ENCODE measurements around the gene SF3B5.
"Not testable (repeated sequence)": the region's sequence is repeated elsewhere in the genome, so short reads cannot be mapped to it uniquely, and the experiment has no call there.

The SF3B5 gene

DNA sequence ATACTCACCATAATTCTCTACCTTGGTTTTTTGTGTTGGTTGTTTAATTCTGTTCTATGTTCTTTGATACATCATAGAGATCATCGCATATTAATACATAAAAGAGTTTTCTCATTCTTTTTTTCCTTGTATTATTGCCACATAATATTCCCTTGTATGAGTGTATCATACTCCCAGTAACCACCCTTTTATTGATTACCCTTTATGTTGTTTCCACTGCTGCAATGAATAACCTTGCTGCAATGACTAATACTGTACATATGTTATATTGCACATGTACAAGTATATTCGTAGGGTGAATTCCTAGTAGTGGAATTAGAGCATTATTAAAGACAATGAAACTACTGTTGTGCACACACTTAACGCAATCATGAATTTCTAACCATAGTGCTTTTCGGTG is 9.1 kb upstream of the SF3B5 start:
- DNase-seq: no peak

- no peak for DNase-seq
Observed at GRCh38 chr6:144103026-144103563, 7.7 kb upstream of the SF3B5 start.

DNA sequence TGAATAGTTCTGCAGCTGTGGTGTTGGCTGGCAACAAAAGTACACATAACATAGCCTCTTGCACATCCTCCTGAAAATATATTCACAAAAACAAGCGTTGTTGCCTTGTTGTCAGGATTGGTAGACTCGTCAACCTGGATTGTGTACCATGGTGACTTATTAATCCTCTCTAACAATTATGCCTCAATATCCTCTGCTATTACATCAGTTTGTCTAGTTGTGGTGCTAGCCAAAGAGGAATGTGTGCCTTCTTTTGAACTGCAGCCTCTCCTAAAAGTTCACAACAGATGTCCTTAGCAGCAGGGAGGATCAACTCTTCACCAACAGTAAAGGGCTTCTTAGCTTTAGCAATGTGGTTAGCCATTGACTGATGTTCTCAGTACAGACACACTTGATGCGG is 3.6 kb upstream of the SF3B5 start:
- no peak for DNase-seq

- DNase-seq: no peak
Observed at GRCh38 chr6:144094731-144095133, 641 bp downstream of the SF3B5 start.

- DNase-seq: no peak
Observed at GRCh38 chr6:144093658-144094057, 1.7 kb downstream of the SF3B5 start.

GRCh38 chr6:144093236-144093635 is 2.1 kb downstream of the SF3B5 start:
- DNase-seq: no peak

- DNase-seq: no peak
Observed at GRCh38 chr6:144090384-144090783, 5.0 kb downstream of the SF3B5 start.

DNA sequence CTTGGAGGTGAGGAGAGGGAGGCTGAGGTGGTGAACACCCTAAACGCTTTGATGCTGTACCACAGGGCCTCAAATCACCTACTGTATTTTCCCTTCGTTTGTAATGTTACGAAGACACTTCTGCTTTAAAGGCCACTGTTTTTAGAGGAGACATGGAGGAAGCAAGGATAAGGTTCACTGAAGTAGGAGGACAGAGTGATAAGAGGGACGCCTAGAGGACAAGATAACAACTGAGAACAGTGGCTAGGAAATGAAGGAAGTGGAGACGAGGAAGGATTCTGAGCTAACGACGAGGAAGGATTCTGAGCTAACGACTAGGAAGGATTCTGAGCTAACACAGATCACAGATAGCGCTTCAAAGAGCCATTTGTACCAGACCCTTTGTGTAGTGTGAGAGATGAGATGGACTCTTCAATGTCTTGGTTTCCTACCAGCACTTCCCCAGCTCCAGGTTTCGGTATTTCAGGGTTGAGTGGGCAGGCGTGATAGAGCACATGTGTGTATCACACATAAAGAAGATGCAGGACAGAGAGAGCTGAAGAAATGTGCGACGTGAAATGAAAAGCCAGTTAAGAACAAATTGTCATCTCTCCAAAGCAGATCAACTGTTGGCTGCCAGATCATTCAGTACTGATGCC is 7.5 kb downstream of the SF3B5 start:
- DNase-seq: peak; percentile 75

GRCh38 chr6:144086959-144087358 is 8.4 kb downstream of the SF3B5 start:
- no peak for DNase-seq

DNA sequence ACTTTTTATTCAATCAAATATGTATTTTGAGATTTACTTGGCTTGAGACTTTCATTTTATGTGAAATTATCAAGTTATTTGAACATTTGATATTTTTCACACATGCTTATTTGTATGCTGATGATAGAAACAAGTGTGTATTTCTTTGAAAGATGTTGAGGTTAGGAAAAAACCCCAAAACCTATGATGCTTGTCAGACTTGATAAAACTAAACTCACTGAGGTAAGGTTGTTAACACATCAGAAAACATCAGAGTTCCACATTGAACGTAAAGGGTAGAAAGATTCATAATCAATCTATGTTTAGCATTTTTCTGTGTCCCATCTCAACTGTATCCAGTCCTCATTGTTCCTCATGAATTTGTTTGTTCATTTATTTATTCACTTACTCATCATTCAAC is 12.2 kb downstream of the SF3B5 start:
- no peak for DNase-seq

DNA sequence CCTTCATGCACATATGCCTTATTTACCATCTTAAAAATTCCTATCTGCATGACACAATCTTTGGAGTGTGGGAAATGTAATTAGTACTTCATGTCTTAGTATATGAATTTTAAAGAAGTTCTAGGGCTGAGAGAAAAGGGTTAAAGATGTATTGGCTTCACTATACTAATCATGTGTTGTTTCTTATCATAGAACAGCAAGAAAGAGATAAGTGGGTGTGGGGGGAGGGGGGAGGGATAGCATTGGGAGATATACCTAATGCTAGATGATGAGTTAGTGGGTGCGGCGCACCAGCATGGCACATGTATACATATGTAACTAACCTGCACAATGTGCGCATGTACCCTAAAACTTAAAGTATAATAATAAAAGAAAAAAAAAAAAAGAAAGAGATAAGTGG is 13.0 kb downstream of the SF3B5 start:
- not testable (repeated sequence) for DNase-seq

GRCh38 chr6:144077871-144078270 is 17.5 kb downstream of the SF3B5 start:
- DNase-seq: no peak

DNA sequence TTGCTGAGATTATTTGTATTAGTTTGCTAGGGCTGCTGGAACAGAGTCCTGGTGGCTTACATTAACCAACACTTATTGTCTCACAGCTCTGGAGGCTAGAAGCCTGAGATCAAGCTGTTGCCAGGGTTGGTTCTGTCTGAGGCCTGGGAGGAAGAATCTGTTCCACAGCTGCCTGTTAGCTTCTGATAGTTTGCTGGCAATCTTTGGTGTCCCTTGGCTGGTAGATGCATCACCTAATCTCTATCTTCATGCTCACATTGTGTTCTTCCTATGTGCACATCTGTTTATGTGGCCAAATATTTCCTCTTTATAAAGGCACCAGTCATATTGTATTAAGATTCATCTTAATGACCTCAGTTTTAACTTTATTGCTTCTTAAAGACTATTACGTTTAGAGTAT is 19.5 kb downstream of the SF3B5 start:
- no peak for DNase-seq

- DNase-seq: no peak
Observed at GRCh38 chr6:144075187-144075586, 20.2 kb downstream of the SF3B5 start.

- DNase-seq: no peak
Observed at GRCh38 chr6:144073024-144073423, 22.3 kb downstream of the SF3B5 start.

DNA sequence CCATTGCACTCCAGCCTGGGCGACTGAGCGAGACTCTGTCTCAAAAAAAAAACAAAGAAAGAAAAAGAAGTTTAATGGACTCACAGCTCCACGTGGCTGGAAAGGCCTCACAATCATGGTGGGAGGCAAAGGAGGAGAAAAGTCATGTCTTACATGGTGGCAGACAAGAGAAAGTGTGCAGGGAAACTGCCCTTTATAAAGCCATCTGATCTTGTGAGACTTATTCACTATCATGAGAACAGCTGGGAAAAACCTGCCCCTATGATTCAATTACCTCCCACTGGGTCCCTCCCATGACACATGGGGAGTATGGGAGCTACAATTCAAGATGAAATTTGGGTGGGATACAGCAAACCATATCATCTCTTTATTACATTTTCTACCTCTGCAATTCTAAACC is 25.9 kb downstream of the SF3B5 start:
- DNase-seq: no peak

GRCh38 chr6:144068794-144069193 is 26.6 kb downstream of the SF3B5 start:
- no peak for DNase-seq

DNA sequence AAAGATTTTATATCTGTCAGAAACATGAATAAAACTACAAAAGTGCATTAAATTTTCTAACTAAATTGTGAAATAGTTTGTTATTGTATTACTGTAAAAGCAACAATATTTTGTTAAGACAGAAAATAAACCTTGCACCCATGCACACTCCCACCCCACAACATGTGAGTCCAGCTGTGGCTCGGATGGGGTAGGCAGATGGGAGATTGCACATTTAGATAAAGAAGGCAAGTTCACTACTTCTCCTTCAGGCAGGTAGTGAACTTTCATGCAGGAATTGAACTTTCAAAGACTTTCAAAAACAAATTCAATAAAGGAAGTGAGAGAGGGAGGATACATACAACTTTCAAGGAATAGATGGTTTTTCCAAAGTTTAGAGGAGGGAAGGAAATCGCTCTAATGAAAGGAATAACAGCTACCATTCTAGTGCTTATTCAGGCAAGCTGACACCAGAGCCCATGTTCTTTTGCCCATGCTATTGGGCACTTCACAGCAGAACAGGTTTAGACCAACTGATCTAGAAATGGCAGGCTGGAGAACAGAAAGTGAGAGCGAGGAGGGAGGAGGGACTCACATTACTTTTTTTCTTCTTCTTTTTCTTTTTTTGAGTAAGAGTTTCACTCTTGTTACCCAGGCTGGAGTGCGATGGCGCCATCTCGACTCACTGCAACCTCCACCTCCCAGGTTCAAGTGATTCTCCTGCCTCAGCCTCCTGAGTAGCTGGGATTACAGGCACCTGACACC is 28.5 kb downstream of the SF3B5 start:
- DNase-seq: peak; percentile 62

GRCh38 chr6:144066255-144066654 is 29.1 kb downstream of the SF3B5 start:
- no peak for DNase-seq

DNA sequence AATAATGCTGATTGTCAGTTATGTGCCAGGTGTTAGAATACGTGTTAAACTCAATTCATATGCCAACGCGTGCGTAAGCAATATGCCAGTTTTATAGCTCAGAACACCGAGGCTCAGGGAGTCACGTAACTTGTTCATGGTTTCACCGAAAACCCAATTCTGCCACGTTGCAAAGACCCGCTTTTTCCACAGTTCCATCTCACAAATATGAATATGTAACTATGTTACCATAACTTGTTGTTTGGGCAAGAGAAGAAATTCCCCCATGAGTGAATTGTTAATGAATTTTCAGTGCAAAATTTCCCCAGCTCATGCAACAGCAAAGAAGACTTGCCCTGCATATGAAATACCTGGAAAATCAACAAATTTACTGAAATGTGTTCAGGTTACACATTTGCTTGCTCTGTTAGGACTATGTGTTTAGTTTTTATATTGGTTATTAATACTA is 30.1 kb downstream of the SF3B5 start:
- DNase-seq: no peak

GRCh38 chr6:144064402-144065212 is 30.8 kb downstream of the SF3B5 start:
- peak; percentile 23 for DNase-seq

- peak; percentile 77 for DNase-seq
Observed at GRCh38 chr6:144063744-144064401, 31.5 kb downstream of the SF3B5 start.

GRCh38 chr6:144063246-144063743 is 32.1 kb downstream of the SF3B5 start:
- no peak for DNase-seq
